ENCODE data around the gene NKAIN2.

NKAIN2 gene

GRCh38 chr6:124795643-124796463 is 992.2 kb downstream of the NKAIN2 start:
- peak; percentile 42 for DNase-seq

- no peak for DNase-seq
Observed at GRCh38 chr6:124796464-124796970, 992.9 kb downstream of the NKAIN2 start.

- DNase-seq, result no peak
Observed at GRCh38 chr6:124797224-124797623, 993.6 kb downstream of the NKAIN2 start.

DNA sequence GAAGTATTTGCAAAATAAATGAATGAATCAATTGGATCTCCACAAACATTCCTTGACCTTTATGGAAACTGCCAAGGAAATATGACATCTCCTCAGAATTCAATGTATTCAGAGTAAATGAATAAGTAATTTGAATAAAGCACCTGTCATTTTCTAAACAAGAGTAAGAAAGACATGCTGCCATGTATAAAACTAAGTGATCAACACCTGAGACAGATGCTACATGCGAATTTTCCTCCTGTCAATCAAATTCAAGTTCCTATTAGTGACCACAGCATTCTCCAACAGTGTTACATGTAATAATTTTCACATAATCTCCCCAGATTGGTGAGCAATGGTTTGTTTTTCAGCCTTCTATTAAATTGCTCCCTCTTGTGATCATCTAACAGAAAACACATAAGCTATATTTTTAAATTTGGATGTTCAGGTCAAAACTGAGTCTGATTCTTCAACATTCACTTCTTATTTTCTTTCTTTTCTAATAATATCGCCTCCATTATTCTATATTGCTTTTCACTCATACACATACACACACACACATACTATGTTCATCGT is 995.4 kb downstream of the NKAIN2 start:
- DNase-seq, result no peak

DNA sequence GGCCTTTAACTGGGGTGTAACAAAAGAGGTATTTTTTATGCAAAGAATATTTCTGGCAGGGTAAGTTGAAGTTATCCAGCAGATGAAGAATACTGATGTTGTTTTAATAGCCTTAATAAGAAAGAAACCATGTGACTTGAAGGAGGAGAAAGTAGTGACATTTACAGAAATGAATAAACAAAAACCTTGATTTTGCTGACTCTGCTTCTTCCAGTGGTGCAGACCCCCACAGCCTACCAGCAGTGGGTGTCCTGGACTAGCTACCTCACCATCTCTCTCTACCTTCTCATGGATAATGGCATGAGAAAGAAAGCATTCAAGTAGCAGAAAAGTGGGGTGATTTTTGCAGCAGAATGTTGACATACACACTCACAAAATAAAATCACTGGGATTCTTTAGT is 996.0 kb downstream of the NKAIN2 start:
- no peak for DNase-seq

DNA sequence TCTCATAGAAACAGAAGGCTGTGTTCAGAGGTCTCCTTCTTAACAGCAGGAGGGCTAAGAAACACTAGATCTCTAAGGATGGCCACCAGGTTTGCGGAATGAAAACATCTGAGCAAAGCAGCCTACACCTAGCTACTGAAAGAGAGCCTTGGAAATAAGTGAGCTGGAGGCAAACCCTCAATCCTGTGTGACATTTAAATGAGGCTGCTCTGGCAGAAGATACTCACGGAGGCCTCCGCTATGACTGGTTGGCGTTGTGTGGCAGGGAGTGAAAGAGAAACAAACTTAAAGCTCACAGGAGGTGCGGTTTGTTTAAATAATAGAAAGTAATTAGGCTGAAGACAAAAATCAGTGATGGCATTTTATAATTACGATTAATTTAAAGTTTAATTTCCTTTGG is 996.6 kb downstream of the NKAIN2 start:
- no peak for DNase-seq

- DNase-seq, result no peak
Observed at GRCh38 chr6:124812067-124812466, 1008.4 kb downstream of the NKAIN2 start.

DNA sequence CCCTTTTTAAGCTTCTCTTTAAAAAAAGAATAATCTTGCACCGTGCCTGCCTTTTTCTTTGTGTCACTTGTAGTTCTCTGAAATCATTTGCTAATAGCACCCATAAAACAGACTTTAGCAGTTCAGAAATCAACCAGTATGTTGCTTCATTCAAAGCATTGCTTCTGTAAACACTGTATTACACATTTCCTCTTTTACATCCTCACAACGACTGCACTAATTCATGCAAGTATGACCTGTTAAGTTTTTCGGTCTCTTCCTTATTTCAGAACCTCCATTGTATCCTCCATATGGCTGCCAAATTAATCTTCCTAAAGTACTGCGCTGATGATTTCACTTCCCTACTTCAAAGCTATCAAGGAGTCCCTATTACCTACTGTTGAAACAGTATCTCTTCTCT is 1015.7 kb downstream of the NKAIN2 start:
- no peak for DNase-seq

DNA sequence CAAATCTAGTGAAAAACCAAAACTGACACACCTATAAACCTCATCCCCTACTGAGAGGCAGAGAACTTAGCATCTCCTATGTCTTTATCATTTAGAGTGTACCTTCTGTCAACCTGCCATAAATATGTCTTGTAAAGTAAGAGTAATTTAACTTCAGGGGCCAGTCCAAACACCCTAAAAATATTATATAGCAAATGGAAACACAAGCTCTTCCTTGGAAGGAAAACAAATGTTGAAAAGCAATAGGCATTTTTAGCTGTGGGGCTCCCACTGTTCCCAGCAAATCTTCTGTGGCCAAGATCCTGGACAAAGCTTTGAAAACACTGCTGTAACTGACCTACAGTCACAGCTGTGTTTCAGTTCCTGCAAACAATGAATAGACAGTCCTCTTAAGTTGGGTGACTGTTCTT is 1018.5 kb downstream of the NKAIN2 start:
- DNase-seq, result no peak

- no peak for DNase-seq
Observed at GRCh38 chr6:124822721-124823120, 1019.1 kb downstream of the NKAIN2 start.

DNA sequence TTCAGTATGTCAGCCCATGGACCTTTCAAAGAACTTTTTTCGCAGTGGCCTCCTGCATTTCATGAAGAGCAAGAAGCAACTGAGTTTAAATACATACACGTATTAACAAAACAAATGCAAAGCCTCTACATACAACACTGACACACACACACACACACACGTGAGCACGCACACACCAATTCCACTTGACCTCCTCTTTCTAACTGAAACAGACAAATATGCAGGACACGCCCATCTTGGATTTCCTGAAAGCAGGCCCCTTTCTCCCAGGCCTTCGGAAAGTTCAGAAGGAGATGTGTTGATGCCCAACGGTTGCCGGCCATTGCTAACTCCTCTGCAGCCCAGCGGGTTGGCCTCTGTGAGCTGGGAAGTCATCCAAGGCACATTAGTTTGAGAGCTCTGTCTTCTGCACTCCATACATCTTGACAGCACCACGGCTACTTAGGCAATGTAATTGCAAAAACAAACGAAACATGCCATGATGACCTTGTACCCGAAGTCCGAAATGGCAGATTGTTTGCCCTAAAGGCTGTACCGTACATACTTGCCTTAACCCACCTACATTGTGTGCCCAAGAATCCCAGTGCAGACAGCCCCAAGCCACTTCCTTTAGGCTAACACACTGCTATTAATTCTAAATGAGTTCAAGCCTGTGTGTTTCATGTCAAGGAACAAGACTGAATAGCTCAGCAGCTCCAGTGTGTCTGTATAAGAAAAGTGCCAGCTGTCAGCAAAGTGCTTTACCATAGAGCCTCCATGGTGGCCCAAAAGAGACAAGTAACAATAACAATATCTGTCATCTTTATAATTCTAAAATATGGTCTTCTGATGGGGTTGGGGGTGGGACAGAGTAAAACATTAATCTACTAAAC is 1019.8 kb downstream of the NKAIN2 start:
- no peak for DNase-seq

DNA sequence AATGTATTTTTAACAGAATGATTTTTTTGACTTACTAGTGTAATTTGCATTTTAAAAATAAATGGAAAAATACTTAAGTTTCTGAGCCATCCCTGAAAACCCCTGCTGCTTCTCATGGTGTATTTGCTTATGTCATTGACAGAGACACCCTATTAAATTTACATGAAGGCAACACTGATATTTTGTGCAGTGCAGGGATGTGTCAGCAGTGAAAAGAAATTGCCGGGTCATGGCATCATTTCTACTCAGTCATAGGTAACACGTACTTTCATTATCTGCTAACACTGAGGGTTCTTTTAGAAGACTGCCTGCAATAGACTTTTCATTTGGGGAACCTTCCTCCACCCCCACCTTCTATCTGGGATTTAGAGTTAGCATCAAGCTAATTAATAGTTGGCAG is 1021.9 kb downstream of the NKAIN2 start:
- no peak for DNase-seq

- no peak for DNase-seq
Observed at GRCh38 chr6:124829822-124830221, 1026.2 kb downstream of the NKAIN2 start.

DNA sequence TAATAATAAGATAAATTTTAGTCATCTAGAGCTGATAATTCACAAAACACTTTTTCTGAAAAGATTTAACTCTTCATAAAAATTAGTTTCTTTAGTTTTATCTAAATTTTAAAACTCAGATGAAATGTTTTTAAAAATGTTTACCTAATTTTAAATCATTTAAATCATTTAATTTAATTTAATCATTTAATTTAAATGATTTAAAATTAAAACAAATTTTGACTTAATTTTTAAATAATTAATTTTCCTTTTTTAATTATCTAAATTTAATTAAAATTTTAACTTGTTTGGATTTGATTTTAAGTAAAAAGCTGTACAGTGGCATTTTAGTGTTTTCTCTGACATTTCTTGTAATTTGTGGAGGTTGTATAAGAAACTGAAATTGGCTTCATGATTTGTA is 1026.8 kb downstream of the NKAIN2 start:
- no peak for DNase-seq

- no peak for DNase-seq
Observed at GRCh38 chr6:124854338-124854922, 1050.8 kb downstream of the NKAIN2 start.

DNA sequence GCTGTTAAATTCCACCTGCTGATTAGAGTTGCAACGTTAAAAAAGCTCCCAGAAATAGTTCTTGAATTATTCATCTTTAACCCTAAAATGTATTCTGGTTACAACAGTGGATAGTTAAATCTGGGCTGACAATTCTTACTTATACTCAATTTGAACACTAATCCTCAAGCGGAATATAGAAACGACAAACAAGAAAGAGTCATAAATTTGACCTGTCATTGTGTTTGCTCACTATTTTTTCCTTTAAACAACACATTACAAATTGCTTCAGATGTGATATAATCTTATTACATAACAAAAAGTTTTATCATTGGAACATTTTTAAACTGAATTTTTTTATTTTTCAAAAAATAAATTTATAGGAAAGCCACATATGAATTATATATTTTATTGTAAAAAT is 1054.1 kb downstream of the NKAIN2 start:
- no peak for DNase-seq

DNA sequence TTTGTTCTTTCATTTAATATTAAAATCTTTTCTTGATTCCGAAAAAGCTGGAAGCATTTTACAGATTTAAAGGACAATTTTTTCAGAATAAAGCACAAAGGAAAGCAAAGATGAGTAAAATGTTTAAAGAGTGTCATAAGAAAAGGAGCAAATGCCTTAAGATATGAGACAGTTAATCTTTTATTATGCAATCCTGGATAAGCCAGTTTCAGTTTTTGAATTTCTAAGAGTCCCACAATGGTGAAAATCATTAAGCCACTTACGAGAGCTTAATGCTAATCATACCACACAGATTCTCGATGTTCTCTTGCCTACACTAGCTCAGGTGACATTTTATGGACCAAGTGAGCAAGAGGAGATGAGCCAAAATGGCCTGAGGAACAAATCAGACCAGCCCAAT is 1054.9 kb downstream of the NKAIN2 start:
- no peak for DNase-seq

DNA sequence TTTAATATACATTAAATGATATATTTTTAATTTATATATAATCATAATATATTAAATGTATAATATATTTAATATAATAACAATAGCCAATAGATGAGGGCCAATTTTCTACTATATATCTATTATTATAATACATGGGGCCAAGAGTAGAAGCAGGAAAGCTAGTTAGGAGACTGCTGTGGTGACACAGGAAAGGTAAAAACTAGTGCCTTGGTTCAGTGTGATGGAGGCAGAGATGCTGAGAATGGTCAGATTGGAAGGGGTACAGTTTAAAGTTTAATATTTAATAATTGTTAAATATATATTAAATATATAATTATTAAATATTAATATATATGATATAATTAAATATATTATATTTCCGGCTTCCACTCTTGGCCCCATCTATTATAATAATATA is 1055.7 kb downstream of the NKAIN2 start:
- DNase-seq, result no peak

GRCh38 chr6:124866040-124866439 is 1062.4 kb downstream of the NKAIN2 start:
- no peak for DNase-seq

- DNase-seq, result no peak
Observed at GRCh38 chr6:124867121-124867520, 1063.5 kb downstream of the NKAIN2 start.

DNA sequence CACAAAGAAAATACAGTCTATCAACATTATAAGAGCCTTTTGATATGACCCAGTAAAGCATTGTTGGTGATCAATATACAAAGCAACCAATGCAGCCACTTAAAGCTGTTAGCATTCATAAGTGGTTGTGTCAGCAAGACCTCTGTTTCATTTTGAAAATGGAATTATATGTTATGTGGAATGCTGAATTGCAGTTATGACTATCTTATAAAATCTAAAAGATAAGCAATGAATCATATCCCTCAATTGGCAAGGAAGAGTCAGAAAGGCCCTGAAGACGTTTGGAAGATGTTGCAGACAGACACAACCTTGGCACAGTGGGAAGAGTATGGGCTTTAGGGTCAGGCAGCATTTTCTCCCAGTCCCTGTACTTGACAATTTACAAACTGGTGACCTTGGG is 1064.8 kb downstream of the NKAIN2 start:
- DNase-seq, result no peak

- DNase-seq, result no peak
Observed at GRCh38 chr6:124869416-124869815, 1065.8 kb downstream of the NKAIN2 start.
